HL-60 (cell line): Measurements from ENCODE around the gene DNAJC8.

Experiments
- DNase-seq, 2 experiments: peaks; one replicate each; pipeline ENCODE4 v3.0.0-alpha.2; 2010 to 2020; ENCODE audit warnings: low read depth in 1 of 2, low spot score in 1 of 2
- H3K27ac ChIP-seq: fragments of 250-450 bp; sonication (Bioruptor Pico); replicated peaks from 2 replicates; pipeline ENCODE4 v1.5.1; 2020; ENCODE audit warnings: mild to moderate bottlenecking, moderate library complexity
- H3K27me3 ChIP-seq: fragments of 250-450 bp; sonication (Bioruptor Pico); 2 replicates; pipeline ENCODE4 v1.5.1; 2021; ENCODE audit warnings: mild to moderate bottlenecking, moderate library complexity; ENCODE audit not compliant: insufficient read depth, poor library complexity, severe bottlenecking
- H3K4me3 ChIP-seq: replicated peaks from 2 replicates; pipeline ENCODE4 v1.5.1; 2011; ENCODE audit warnings: mild to moderate bottlenecking, control low read depth, low read length; ENCODE audit not compliant: insufficient read depth
- CTCF ChIP-seq: IDR thresholded peaks from one replicate; pipeline ENCODE4 v1.5.1; 2011; ENCODE audit warnings: low read length, control low read depth, inconsistent platforms; ENCODE audit not compliant: insufficient read depth
- GABPA ChIP-seq: IDR thresholded peaks from 2 replicates; pipeline ENCODE4 v1.6.1; 2012; ENCODE audit warnings: low read depth
- POLR2AphosphoS5 ChIP-seq: IDR thresholded peaks from 2 replicates; pipeline ENCODE4 v1.6.1; 2012; ENCODE audit warnings: low read depth
- REST ChIP-seq: IDR thresholded peaks from 2 replicates; pipeline ENCODE4 v1.6.1; 2012; ENCODE audit warnings: low read depth; ENCODE audit not compliant: insufficient replicate concordance
- SPI1 ChIP-seq: IDR thresholded peaks from 2 replicates; pipeline ENCODE4 v1.6.1; 2012; ENCODE audit warnings: low read depth, mild to moderate bottlenecking, borderline replicate concordance

DNAJC8 gene

DNA sequence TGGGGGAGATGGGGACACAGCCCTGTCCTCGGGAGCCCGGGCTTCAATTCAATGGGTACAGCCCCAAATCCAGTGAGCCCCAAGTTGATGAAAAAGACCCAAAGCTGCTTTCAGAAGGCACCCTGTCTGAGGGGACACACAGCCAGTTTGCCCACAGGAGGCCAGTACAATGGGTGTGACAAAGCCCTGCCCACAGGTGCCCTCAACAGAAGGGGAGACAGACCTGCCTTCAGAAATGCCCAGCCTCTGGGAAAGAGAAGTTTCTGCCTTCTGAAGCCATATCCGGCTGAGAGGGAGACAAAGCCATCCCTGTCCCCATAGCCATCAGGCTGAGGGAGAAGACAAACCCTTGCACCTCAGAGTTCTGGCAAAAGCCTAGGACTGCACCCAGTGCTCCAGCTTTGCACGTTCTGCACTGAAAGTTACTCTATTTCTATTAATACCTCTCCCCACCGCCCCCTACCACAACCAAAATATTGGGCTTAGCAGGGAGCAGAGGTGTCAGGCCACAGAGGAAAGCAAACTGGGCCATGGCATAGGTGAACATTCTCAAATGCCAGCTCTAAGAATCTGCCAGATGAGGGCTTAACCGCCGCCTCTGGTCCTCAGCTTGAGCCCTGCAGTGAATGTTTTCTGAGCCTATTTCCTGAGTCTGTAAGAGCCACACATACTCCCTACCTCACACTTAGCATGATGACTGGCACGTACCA is 38.3 kb downstream of the DNAJC8 start:
- no peaks in the 10 kb centered on the region for H3K27me3 ChIP-seq
- no peak overlapping the region for H3K4me3 ChIP-seq
- TF ChIP-seq REST: no peak
- TF ChIP-seq POLR2AphosphoS5: no peak
- TF ChIP-seq SPI1: no peak
- no peak for TF ChIP-seq GABPA
- TF ChIP-seq CTCF: no peak
- no peak for DNase-seq
- H3K27ac ChIP-seq: no peak overlapping the region

GRCh38 chr1:28193701-28194161 is 39.1 kb downstream of the DNAJC8 start:
- Histone ChIP-seq H3K27ac (no peak overlapping the region), H3K27me3 (no peaks in the 10 kb centered on the region), H3K4me3 (no peak overlapping the region)
- DNase-seq: no peak
- TF ChIP-seq REST (no peak), CTCF (no peak), POLR2AphosphoS5 (no peak), GABPA (no peak), SPI1 (no peak)

- DNase-seq: no peak
- no peak overlapping the region for H3K4me3 ChIP-seq
- H3K27me3 ChIP-seq: no peaks in the 10 kb centered on the region
- no peak for TF ChIP-seq GABPA
- TF ChIP-seq POLR2AphosphoS5: no peak
- no peak for TF ChIP-seq CTCF
- TF ChIP-seq SPI1: no peak
- no peak for TF ChIP-seq REST
- no peak overlapping the region for H3K27ac ChIP-seq
These were observed 41.7 kb downstream of the DNAJC8 start for GRCh38 chr1:28190996-28191645.
